ENCODE data around the gene SMG6.
"Not testable (repeated sequence)": the region's sequence is repeated elsewhere in the genome, so short reads cannot be mapped to it uniquely, and the experiment has no call there.

SMG6 gene

GRCh38 chr17:2174468-2175293 lies 128.9 kb downstream of the SMG6 start:
- DNase-seq = no peak

- DNase-seq = no peak
Observed at GRCh38 chr17:2174014-2174413, 129.6 kb downstream of the SMG6 start.

- DNase-seq = no peak
Observed at GRCh38 chr17:2172999-2173398, 130.6 kb downstream of the SMG6 start.

GRCh38 chr17:2172077-2172851 lies 131.3 kb downstream of the SMG6 start:
- DNase-seq = no peak

DNA sequence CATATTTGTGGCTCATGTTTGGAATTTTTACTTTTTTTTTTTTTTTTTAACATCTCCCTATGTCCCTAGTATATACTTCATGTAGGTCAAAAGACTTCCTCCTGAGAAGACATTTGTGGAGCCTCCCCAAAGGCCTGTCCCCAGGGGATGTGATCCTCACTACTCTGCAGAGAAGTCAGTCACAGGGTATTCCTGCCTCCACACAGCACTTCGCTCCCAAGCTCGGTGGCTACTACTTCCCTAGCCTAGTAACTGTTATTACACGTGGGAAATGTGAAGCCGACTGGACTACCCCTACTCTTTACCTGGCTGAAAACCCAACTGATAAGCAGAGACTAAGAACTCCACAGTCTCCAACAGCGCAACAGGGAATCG lies 131.9 kb downstream of the SMG6 start:
- no peak for DNase-seq

DNA sequence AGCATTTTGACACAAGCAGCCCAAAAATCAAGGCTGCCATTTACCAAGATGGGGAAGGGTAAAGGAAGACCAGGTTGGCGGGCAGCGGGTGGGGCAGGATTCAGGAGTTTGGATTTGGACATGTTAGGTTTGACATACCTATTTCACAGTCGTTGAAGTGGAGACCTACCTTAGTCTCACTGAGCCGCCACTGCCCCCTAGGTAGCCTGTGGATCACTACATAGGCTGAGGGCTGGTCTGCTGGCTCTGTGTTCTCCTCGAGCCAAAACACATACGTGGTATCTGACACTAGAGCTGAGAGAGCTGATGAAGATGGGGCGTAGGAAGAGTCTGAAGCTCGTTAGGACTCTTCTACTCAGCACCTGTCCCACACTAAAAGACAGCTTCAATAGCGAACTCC lies 133.6 kb downstream of the SMG6 start:
- DNase-seq = peak; percentile 20

DNA sequence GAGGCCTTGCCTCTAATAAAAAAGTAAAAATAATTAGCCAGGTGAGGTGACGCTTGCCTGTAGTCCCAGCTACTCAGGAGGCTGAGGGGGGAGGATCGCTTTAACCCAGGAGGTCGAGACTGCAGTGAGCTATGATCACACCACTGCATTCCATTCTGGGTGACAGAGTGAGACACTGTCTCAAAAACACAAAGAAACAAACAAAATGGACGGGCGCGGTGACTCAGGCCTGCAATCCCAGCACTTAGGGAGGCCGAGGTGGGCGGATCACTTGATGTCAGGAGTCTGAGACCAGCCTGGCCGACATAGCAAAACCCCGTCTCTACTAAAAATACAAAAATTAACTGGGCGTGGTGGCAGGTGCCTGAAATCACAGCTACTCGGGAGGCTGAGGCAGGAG lies 137.9 kb downstream of the SMG6 start:
- DNase-seq = not testable (repeated sequence)

DNA sequence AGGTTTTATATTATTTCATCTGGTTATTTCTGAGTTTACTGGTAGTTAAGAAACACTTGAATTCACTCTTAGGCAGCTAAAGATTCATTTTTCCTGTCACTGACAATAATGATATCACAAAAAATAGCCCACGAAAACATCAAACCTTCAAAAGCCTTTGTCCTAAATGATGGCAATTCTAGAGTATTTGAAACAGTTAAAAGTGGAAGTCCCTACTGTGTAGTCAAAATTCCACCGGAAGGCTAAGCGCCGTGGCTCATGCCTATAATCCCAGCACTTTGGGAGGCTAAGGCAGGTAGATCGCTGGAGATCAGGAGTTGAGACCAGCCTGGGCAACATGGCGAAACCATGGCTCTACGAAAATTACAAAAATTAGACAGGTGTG lies 145.2 kb downstream of the SMG6 start:
- no peak for DNase-seq

GRCh38 chr17:2157675-2158395 lies 145.8 kb downstream of the SMG6 start:
- no peak for DNase-seq

DNA sequence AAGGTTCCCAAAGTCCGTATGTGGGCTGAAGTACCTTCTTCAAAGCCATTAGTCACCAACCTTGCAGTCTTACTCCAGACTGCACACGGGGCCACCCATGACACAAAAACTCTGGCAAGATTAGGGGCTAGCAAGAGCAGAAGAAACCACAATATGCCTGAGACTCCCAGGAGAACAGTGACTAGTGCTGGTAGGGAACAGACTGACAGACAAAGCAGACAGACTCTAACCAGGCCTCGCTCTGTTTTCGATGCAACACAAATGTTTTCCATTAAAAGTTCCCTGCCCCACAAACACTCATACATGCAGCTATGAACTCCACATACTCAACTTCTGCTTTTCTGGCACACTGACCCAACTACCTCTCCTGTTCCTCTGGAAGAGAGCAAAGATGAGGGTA lies 146.5 kb downstream of the SMG6 start:
- DNase-seq = no peak

GRCh38 chr17:2156666-2157065 lies 146.9 kb downstream of the SMG6 start:
- no peak for DNase-seq

DNA sequence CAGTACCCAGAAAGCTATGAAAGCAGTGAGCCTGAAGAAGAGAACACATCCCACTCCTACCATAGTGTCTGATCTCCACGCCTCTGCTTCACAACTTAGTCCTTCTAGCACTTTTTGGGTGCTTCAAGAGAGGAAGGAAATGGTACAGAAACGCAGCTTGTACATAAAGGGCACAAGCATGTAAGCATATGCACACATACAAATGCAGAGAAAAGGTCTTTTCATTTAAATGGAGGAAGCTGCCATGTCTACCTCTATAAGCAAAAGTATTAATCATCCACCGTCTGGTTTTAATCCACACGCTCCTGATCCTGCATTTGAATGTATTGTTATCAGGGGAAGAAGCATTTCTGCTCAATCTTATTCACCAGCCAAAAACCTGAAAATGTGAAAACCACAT lies 148.0 kb downstream of the SMG6 start:
- DNase-seq = no peak

GRCh38 chr17:2151358-2152033 lies 152.1 kb downstream of the SMG6 start:
- DNase-seq = no peak

- DNase-seq = no peak
Observed at GRCh38 chr17:2150806-2151205, 152.8 kb downstream of the SMG6 start.

GRCh38 chr17:2149934-2150333 lies 153.7 kb downstream of the SMG6 start:
- DNase-seq = no peak

DNA sequence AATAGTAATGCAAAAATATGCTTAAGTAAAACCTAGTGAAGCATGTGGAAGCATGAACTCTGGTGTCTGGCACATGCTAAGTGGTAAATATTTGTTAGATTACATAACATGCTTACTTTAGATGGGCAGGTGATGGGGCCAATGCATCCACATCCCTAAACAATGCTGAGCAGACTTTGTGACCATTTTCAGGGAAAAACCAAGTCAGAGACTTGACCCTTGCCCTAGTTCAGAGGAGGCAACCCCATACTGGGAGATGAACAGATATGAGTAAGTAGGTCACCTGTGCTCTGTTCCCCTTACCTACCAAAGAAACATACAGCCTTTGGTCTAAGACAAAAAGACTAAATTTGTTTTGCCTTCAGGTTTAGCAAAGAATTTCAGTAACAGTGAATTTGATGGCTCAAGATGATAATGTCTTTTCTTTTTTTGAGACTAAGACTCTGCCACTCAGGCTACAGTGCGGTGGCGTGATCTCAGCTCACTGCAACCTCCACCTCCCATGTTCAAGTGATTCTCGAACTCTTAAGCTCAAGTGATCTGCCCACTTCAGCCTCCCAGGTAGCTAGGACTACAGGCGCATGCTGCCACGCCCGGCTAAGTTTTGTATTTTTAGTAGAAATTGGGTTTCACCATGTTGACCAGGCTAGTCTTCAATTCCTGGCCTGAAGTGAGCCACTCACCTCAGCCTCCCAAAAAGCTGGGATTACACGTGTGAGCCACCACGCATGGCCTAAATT lies 157.3 kb downstream of the SMG6 start:
- DNase-seq = peak; percentile 18

GRCh38 chr17:2144701-2145100 lies 158.9 kb downstream of the SMG6 start:
- DNase-seq = no peak

- no peak for DNase-seq
Observed at GRCh38 chr17:2143332-2143731, 160.3 kb downstream of the SMG6 start.

GRCh38 chr17:2142682-2143081 lies 160.9 kb downstream of the SMG6 start:
- DNase-seq = not testable (repeated sequence)

GRCh38 chr17:2140683-2141082 lies 162.9 kb downstream of the SMG6 start:
- DNase-seq = no peak

DNA sequence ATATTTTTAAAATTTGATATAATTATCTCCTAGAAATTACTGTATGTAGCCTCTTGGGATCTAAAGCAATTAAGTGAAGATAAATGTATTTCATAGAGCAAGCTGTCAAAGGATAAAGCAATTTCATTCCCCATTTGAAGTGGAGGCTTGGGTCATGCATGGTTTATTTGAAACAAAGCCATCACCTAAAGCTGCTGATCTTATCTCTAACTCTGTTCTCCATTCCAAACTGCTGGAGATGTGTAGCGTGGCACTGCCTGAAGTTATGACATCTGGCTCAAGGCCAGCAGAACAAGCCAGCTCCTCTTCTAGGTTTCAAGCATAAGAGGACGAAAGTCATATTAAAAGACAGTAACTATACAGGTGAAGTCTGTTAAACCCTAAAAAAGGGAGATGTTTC lies 164.8 kb downstream of the SMG6 start:
- no peak for DNase-seq

- peak; percentile 40 for DNase-seq
Observed at GRCh38 chr17:2138318-2138717, 165.3 kb downstream of the SMG6 start.
